Thyroid gland (tissue), 4 donors: ENCODE results near the gene FLAD1.

ENCODE experiments used
- CTCF ChIP-seq, 6 experiments: fragments of 200-600 bp in 3 of 6; fragments of 450-650 bp in 3 of 6; sonication (generic) in 3 of 6; IDR thresholded peaks; one replicate each; pipeline ENCODE4 v1.5.1; 2016 to 2019; ENCODE audit warnings: antibody characterized with exemption in 6 of 6, mild to moderate bottlenecking in 2 of 6, inconsistent platforms in 1 of 6, moderate library complexity in 1 of 6
- POLR2A ChIP-seq, 2 donors: fragments of 450-650 bp; IDR thresholded peaks; one replicate each; pipeline ENCODE4 v1.6.1; 2017; ENCODE audit warnings: antibody characterized with exemption in 2 of 2, mild to moderate bottlenecking in 2 of 2, moderate library complexity in 1 of 2

- TF ChIP-seq POLR2A (IDR thresholded peaks at IDR 0.05) (no peak), CTCF (IDR thresholded peaks at IDR 0.05) (no peak)
Observed at GRCh38 chr1:155018617-155019348, 35.6 kb downstream of the FLAD1 start.
